WTC11 (cell line): Measurements from ENCODE around the gene PLCH2.

ENCODE experiments used
- CREB1 ChIP-seq: sonication (generic); formaldehyde crosslinking; IDR thresholded peaks from 2 replicates; pipeline ENCODE4 v1.8.0; 2023; ENCODE audit warnings: mild to moderate bottlenecking, missing genetic modification reagents
- CTCF ChIP-seq: fragments of 200-600 bp; IDR thresholded peaks from 2 replicates; pipeline ENCODE4 v1.8.0; 2022; ENCODE audit warnings: antibody characterized with exemption
- JUN ChIP-seq: sonication (generic); formaldehyde crosslinking; IDR thresholded peaks from 2 replicates; pipeline ENCODE4 v1.8.0; 2023; ENCODE audit warnings: mild to moderate bottlenecking, missing genetic modification reagents
- NR3C1 ChIP-seq: sonication (generic); formaldehyde crosslinking; conservative IDR thresholded peaks from 2 replicates; pipeline ENCODE4 v1.8.1; 2023; ENCODE audit warnings: low read depth, mild to moderate bottlenecking, missing genetic modification reagents
- RELA ChIP-seq: sonication (generic); formaldehyde crosslinking; IDR thresholded peaks from 2 replicates; pipeline ENCODE4 v1.8.1; 2022; ENCODE audit warnings: missing genetic modification reagents, mild to moderate bottlenecking, borderline replicate concordance
- SP1 ChIP-seq: sonication (generic); formaldehyde crosslinking; conservative IDR thresholded peaks from 2 replicates; pipeline ENCODE4 v1.8.1; 2022; ENCODE audit warnings: missing genetic modification reagents
- TP53 ChIP-seq: sonication (generic); formaldehyde crosslinking; IDR thresholded peaks from 2 replicates; pipeline ENCODE4 v1.8.1; 2023; ENCODE audit warnings: mild to moderate bottlenecking, missing genetic modification reagents
- USF1 ChIP-seq: sonication (generic); formaldehyde crosslinking; IDR thresholded peaks from 2 replicates; pipeline ENCODE4 v1.8.0; 2022; ENCODE audit warnings: mild to moderate bottlenecking, missing genetic modification reagents
- ZNF232 ChIP-seq: sonication (generic); formaldehyde crosslinking; IDR thresholded peaks from 2 replicates; pipeline ENCODE4 v1.8.0; 2022; ENCODE audit warnings: mild to moderate bottlenecking, missing genetic modification reagents

GRCh38 chr1:2509589-2509988 is 33.5 kb downstream of the PLCH2 start:
- TF ChIP-seq JUN (CRISPR knock-in tag), result no peak
- no peak for TF ChIP-seq RELA (CRISPR knock-in tag)
- no peak for TF ChIP-seq SP1 (CRISPR knock-in tag)
- no peak for TF ChIP-seq USF1 (CRISPR knock-in tag)
- no peak for TF ChIP-seq TP53
- no peak for TF ChIP-seq CTCF
- TF ChIP-seq NR3C1 (CRISPR knock-in tag), result no peak
- no peak for TF ChIP-seq ZNF232
- TF ChIP-seq CREB1 (CRISPR knock-in tag), result no peak
